Left ventricle myocardium inferior (tissue), 1 donor: ENCODE results near the gene MPC1. TPM values are rescaled to one million over a fixed set of nuclear protein-coding genes. Genes with fewer than 3 reads are reported as not detected.

Source experiments
- DNase-seq: peaks from one replicate; pipeline ENCODE4 v3.0.0-alpha.2; 2020
- H3K27ac ChIP-seq: fragments of 200-600 bp; replicated peaks from 2 replicates; pipeline ENCODE4 v1.8.0; 2021
- H3K27me3 ChIP-seq: fragments of 200-600 bp; 2 replicates; pipeline ENCODE4 v1.8.0; 2021; ENCODE audit warnings: low read depth
- H3K36me3 ChIP-seq: fragments of 200-600 bp; 2 replicates; pipeline ENCODE4 v1.8.0; 2021
- H3K4me1 ChIP-seq: fragments of 200-600 bp; 2 replicates; pipeline ENCODE4 v1.8.0; 2021
- H3K4me3 ChIP-seq: fragments of 200-600 bp; 2 replicates; pipeline ENCODE4 v1.8.0; 2021; ENCODE audit warnings: mild to moderate bottlenecking, moderate library complexity
- H3K9me3 ChIP-seq: fragments of 200-600 bp; replicated peaks from 2 replicates; pipeline ENCODE4 v1.8.0; 2021
- CTCF ChIP-seq: fragments of 200-600 bp; IDR thresholded peaks from 2 replicates; pipeline ENCODE4 v1.8.0; 2021; ENCODE audit warnings: antibody characterized with exemption, mild to moderate bottlenecking, borderline replicate concordance
- intact Hi-C: fragments of 100-400 bp; cut with micrococcal nuclease; formaldehyde crosslinking; loops from one replicate; pipeline ENCODE4 v1.11.0; 2022
- total RNA-seq: library from RNA; stranded (reverse); fragmentation: NEBNext Ultra II Directional; extraction: Animal tissue kit (Norgen Biotek cat#: 25700); gene quantifications from one replicate; pipeline ENCODE4 v1.2.1, GENCODE V29; 2021
- donor health status: DM: no; HTN: yes; CAD: no; lungs with severe emphysema.

MPC1 gene
- total RNA-seq, 1 donor from 2014 or later, result 531 TPM

GRCh38 chr6:166398348-166398747 lies 15.6 kb upstream of the MPC1 start:
- Histone ChIP-seq H3K27me3 (peaks cover 38% of the 10 kb centered on the region), H3K4me1 (no peaks in the 10 kb centered on the region), H3K27ac (no peak overlapping the region), H3K9me3 (no peaks in the 10 kb centered on the region), H3K4me3 (no peak overlapping the region), H3K36me3 (no peaks in the 10 kb centered on the region)
- DNase-seq, result no peak
- no peak for TF ChIP-seq CTCF
- intact Hi-C loops, result no loop called here

- Histone ChIP-seq H3K27me3 (peaks cover 41% of the 10 kb centered on the region), H3K27ac (no peak overlapping the region), H3K9me3 (no peaks in the 10 kb centered on the region), H3K4me3 (no peak overlapping the region), H3K4me1 (no peaks in the 10 kb centered on the region), H3K36me3 (no peaks in the 10 kb centered on the region)
- TF ChIP-seq CTCF, result no peak
- DNase-seq, result no peak
- intact Hi-C loops, result no loop called here
Observed at GRCh38 chr6:166397849-166398248, 15.1 kb upstream of the MPC1 start.

GRCh38 chr6:166395778-166396177 lies 13.0 kb upstream of the MPC1 start:
- H3K27me3 ChIP-seq, result peaks cover 43% of the 10 kb centered on the region
- intact Hi-C loops, result no loop called here
- no peaks in the 10 kb centered on the region for H3K9me3 ChIP-seq
- H3K4me1 ChIP-seq, result no peaks in the 10 kb centered on the region
- no peak overlapping the region for H3K27ac ChIP-seq
- H3K4me3 ChIP-seq, result no peak overlapping the region
- no peaks in the 10 kb centered on the region for H3K36me3 ChIP-seq
- DNase-seq, result no peak
- TF ChIP-seq CTCF, result no peak

- Histone ChIP-seq H3K9me3 (no peaks in the 10 kb centered on the region), H3K4me1 (no peaks in the 10 kb centered on the region), H3K27me3 (peaks cover 43% of the 10 kb centered on the region), H3K27ac (no peak overlapping the region), H3K4me3 (no peak overlapping the region), H3K36me3 (no peaks in the 10 kb centered on the region)
- intact Hi-C loops, result no loop called here
- no peak for TF ChIP-seq CTCF
- no peak for DNase-seq
Observed at GRCh38 chr6:166395351-166395750, 12.6 kb upstream of the MPC1 start.

- no peaks in the 10 kb centered on the region for H3K9me3 ChIP-seq
- no peaks in the 10 kb centered on the region for H3K4me1 ChIP-seq
- H3K27me3 ChIP-seq, result peaks cover 39% of the 10 kb centered on the region
- no peak for TF ChIP-seq CTCF
- no peaks in the 10 kb centered on the region for H3K36me3 ChIP-seq
- no peak overlapping the region for H3K27ac ChIP-seq
- no peak overlapping the region for H3K4me3 ChIP-seq
- DNase-seq, result no peak
- intact Hi-C loops, result no loop called here
Observed at GRCh38 chr6:166394036-166394892, 11.5 kb upstream of the MPC1 start.
